ENCODE data around the gene SP3.

The SP3 gene

GRCh38 chr2:173956454-173956853, 8.7 kb downstream of the SP3 start:
- Histone ChIP-seq H3K36me3 (replicated peaks) (peaks cover 47% of the 10 kb centered on the region), H3K9me3 (no peaks in the 10 kb centered on the region), H3K4me3 (no peak overlapping the region), H3K27me3 (ENCODE audit: low read depth) (no peaks in the 10 kb centered on the region), H3K4me1 (peaks cover 37% of the 10 kb centered on the region)
- DNase-seq (ENCODE audit: low spot score in 2 of 2): peak in 1 of 2 experiments; percentile 86
- in situ Hi-C loops (cut with MboI; ENCODE audit: low sequenced_read_pairs): no loop called here

DNA sequence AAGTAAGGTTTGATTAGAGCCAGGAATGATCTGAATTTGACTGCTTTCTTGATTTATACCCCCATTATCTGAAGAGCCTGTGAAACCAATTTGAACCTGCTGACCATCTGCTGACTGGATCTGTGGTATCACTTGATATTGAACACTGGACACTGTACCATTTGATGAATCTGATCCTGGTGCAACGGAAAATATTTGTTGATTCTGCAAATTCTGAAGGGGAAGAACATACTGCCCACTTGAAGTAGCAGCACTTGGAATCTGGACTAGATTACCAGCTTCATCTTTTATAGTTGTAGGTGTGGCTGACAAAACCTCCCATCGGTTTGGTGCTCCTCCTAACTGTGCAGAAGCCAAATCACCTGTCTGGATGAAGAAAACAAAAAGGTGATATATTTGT, 9.3 kb downstream of the SP3 start:
- Histone ChIP-seq H3K4me1 (peaks cover 37% of the 10 kb centered on the region), H3K36me3 (replicated peaks) (peaks cover 44% of the 10 kb centered on the region), H3K4me3 (no peak overlapping the region), H3K27me3 (ENCODE audit: low read depth) (no peaks in the 10 kb centered on the region), H3K9me3 (no peaks in the 10 kb centered on the region)
- in situ Hi-C loops (cut with MboI; ENCODE audit: low sequenced_read_pairs): no loop called here
- no peak for DNase-seq (ENCODE audit: low spot score in 2 of 2)

DNA sequence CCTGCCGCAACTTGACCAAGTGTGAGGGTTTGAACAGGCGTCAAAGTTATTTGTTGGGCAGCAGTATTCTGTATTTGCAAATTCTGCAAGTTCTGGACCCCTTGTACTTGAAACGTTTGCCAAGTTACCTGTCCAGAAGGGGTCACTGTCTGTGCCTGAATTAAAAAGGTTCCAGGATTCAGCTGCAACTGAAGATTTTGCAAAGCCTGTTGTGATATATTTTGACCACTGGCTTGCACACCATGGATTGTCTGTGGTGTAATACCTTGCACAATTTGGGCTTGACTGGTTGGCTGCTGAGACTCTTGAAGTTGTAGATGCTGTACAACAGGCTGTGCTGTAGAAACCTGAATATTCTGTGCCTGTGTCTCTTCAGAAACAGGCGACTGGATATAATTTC, 10.2 kb downstream of the SP3 start:
- in situ Hi-C loops (cut with MboI; ENCODE audit: low sequenced_read_pairs): no loop called here
- Histone ChIP-seq H3K27me3 (ENCODE audit: low read depth) (no peaks in the 10 kb centered on the region), H3K4me1 (peaks cover 37% of the 10 kb centered on the region), H3K9me3 (no peaks in the 10 kb centered on the region), H3K36me3 (replicated peaks) (peaks cover 40% of the 10 kb centered on the region), H3K4me3 (no peak overlapping the region)
- DNase-seq (ENCODE audit: low spot score in 2 of 2): no peak

GRCh38 chr2:173953047-173953424, 12.1 kb downstream of the SP3 start:
- DNase-seq (ENCODE audit: low spot score in 2 of 2): no peak
- Histone ChIP-seq H3K27me3 (ENCODE audit: low read depth) (no peaks in the 10 kb centered on the region), H3K4me1 (peaks cover 26% of the 10 kb centered on the region), H3K36me3 (replicated peaks) (peaks cover 38% of the 10 kb centered on the region), H3K4me3 (no peak overlapping the region), H3K9me3 (no peaks in the 10 kb centered on the region)
- in situ Hi-C loops (cut with MboI; ENCODE audit: low sequenced_read_pairs): no loop called here

GRCh38 chr2:173952267-173953046, 12.7 kb downstream of the SP3 start:
- Histone ChIP-seq H3K27me3 (ENCODE audit: low read depth) (no peaks in the 10 kb centered on the region), H3K36me3 (replicated peaks) (peaks cover 38% of the 10 kb centered on the region), H3K4me1 (peaks cover 26% of the 10 kb centered on the region), H3K4me3 (no peak overlapping the region), H3K9me3 (no peaks in the 10 kb centered on the region)
- in situ Hi-C loops (cut with MboI; ENCODE audit: low sequenced_read_pairs): no loop called here
- no peak for DNase-seq (ENCODE audit: low spot score in 2 of 2)

GRCh38 chr2:173948842-173949241, 16.3 kb downstream of the SP3 start:
- no peak for DNase-seq (ENCODE audit: low spot score in 2 of 2)
- H3K9me3 ChIP-seq: no peaks in the 10 kb centered on the region
- no peak overlapping the region for H3K4me3 ChIP-seq
- H3K4me1 ChIP-seq: peaks cover 14% of the 10 kb centered on the region
- in situ Hi-C loops (cut with MboI; ENCODE audit: low sequenced_read_pairs): no loop called here
- H3K36me3 ChIP-seq (replicated peaks): peaks cover 20% of the 10 kb centered on the region
- H3K27me3 ChIP-seq (ENCODE audit: low read depth): no peaks in the 10 kb centered on the region

DNA sequence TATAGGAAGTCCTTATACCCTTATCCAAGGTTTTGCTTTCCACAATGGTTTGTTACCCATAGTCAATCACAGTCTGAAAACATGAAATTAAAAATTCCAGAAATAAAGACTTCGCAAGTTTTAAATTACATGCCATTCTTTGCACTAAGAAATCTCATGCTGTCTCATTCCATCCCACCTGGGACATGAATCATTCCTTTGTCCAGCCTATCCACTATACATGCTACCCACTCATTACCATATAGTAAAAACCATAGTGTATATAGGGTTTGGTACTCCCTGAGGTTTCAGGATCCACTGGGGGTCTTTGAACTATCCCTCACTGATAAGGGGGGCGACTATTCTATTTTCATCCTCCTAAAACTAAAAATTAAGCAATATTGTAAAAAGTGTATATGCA, 17.0 kb downstream of the SP3 start:
- H3K36me3 ChIP-seq (replicated peaks): peaks cover 15% of the 10 kb centered on the region
- no peak overlapping the region for H3K4me3 ChIP-seq
- H3K9me3 ChIP-seq: no peaks in the 10 kb centered on the region
- H3K4me1 ChIP-seq: peaks cover 14% of the 10 kb centered on the region
- no peaks in the 10 kb centered on the region for H3K27me3 ChIP-seq (ENCODE audit: low read depth)
- in situ Hi-C loops (cut with MboI; ENCODE audit: low sequenced_read_pairs): no loop called here
- no peak for DNase-seq (ENCODE audit: low spot score in 2 of 2)

DNA sequence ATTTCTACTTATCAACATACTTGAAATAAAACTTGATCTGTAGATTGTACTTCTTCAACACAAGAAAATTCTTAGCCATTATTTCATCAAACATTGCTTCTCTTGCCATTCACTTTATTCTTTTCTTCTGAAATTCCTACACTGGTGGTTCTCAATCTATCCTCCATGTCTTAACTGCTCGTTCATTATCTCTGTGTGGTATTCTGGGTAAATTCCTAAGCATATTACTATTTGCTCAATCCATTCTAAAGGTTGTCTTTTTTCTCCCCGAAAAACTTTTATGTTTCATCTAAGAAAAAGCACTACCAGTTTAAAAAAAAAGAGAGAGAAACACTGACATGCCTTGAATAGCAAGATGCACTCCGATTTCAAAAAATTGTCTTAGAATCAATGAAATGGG, 18.0 kb downstream of the SP3 start:
- in situ Hi-C loops (cut with MboI; ENCODE audit: low sequenced_read_pairs): no loop called here
- Histone ChIP-seq H3K4me3 (no peak overlapping the region), H3K4me1 (peaks cover 14% of the 10 kb centered on the region), H3K27me3 (ENCODE audit: low read depth) (no peaks in the 10 kb centered on the region), H3K9me3 (no peaks in the 10 kb centered on the region), H3K36me3 (replicated peaks) (peaks cover 8% of the 10 kb centered on the region; the same call in 1 of the 2 replicates)
- no peak for DNase-seq (ENCODE audit: low spot score in 2 of 2)

DNA sequence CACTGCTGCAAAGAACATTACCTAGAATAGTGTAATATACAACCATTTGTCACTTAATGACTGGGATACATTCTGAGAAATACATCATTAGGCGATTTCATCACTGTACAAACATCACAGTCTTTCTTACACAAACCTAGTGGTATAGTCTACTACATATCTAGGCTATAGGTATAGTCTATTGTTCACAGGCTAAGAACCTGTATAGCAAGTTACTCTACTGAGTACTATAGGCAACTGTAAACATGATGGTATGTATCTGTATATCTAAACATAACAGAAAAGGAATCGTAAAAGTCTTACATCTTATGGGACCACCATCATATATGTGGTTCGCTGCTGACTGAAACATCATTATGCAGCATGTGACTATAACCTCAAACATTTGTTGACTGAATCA, 21.4 kb downstream of the SP3 start:
- H3K27me3 ChIP-seq (ENCODE audit: low read depth): no peaks in the 10 kb centered on the region
- no peak for DNase-seq (ENCODE audit: low spot score in 2 of 2)
- peaks cover 5% of the 10 kb centered on the region; the same call in 1 of the 2 replicates for H3K36me3 ChIP-seq (replicated peaks)
- H3K9me3 ChIP-seq: no peaks in the 10 kb centered on the region
- H3K4me3 ChIP-seq: no peak overlapping the region
- H3K4me1 ChIP-seq: peaks cover 16% of the 10 kb centered on the region
- in situ Hi-C loops (cut with MboI; ENCODE audit: low sequenced_read_pairs): no loop called here

DNA sequence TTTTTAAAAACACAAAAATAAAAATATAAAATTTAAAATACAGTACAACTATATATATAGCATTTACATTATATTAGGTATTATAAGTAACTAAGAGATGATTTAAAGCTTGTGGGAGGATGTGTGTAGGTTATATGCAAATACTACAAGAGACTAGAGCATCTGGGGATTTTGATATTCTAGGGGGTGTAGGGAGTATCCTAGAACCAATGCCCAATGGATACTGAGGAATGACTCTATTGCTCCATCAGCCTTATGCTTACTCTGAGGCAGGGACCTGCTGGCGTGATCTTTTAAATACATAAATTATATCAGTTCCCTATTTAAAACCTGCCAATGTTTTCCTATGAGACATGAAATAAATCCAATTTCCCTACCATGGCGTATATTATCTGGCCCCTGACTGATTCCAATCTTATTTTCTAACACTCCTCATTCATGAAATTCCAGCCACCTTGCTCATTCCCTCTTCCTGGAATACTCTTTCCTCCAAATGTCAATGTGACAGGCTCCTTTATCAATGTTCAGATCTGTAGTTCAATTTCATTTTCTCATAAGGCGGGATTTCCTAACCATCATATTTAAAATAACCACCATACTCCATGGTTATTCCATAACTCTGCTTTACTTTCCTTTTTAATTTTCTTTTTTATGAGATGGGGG, 22.2 kb downstream of the SP3 start:
- DNase-seq (ENCODE audit: low spot score in 2 of 2): no peak
- Histone ChIP-seq H3K4me1 (peaks cover 15% of the 10 kb centered on the region), H3K4me3 (no peak overlapping the region), H3K36me3 (replicated peaks) (peaks cover 5% of the 10 kb centered on the region; the same call in 1 of the 2 replicates), H3K9me3 (no peaks in the 10 kb centered on the region), H3K27me3 (ENCODE audit: low read depth) (no peaks in the 10 kb centered on the region)
- in situ Hi-C loops (cut with MboI; ENCODE audit: low sequenced_read_pairs): no loop called here

DNA sequence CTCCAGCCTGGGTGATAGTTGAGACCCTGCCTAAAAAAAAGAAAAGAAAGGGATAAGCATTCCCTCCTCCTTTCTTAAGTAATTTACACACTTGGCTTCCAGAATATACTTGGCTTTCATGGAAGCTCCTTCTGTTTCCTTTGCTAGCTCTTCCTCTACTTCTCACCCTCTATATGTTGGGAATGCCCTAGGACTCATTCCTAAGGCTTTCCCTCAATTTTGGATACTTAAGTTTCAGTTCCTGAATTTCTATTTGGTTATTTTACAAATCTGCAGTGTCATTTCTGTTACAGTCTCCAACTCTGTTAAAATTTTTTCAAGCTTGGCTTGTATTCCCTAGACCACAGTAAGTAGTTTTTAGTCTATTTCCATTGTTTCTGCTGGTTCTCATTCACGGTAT, 23.6 kb downstream of the SP3 start:
- Histone ChIP-seq H3K4me3 (no peak overlapping the region), H3K4me1 (peaks cover 15% of the 10 kb centered on the region), H3K27me3 (ENCODE audit: low read depth) (no peaks in the 10 kb centered on the region), H3K36me3 (replicated peaks) (no peaks in the 10 kb centered on the region; the same call in 1 of the 2 replicates), H3K9me3 (no peaks in the 10 kb centered on the region)
- DNase-seq (ENCODE audit: low spot score in 2 of 2): no peak
- in situ Hi-C loops (cut with MboI; ENCODE audit: low sequenced_read_pairs): no loop called here

DNA sequence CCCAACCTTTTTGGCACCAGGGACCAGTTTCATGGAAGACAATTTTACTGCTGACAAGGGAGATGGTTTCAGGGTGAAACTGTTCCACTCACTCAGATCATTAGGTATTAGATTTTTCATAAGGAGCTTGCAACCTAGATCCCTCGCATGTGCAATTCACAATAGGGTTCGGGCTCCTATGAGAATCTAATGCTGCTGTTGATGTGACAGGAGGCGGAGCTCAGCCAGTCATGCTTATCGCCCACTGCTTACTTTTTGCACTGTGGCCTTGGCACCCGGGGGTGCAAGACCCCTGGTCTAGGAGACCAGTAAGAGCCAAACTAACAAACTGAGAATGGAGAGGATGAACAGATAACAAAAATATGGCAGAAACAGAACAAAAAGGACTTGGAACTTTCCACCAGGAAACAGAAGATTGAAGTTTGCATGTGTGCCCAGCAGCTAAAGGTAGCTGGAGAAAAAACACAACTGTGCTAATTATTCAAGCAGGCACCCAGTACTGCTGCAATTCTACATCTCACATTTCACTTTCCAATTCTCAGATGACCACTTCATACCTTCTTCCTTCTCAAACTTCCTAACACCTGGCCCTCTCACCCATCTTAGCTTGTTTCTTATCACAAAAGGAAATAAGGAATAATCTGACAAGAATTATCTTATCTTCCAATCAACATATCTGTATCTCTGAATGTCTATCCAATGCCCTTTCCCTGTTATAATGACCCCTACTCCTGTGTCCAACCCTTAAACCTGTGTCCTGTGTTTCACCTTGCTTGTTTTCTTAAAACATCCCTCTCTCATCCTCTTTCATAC, 24.8 kb downstream of the SP3 start:
- DNase-seq (ENCODE audit: low spot score in 2 of 2): no peak
- in situ Hi-C loops (cut with MboI; ENCODE audit: low sequenced_read_pairs): no loop called here
- Histone ChIP-seq H3K4me3 (no peak overlapping the region), H3K9me3 (no peaks in the 10 kb centered on the region), H3K36me3 (replicated peaks) (no peaks in the 10 kb centered on the region; the same call in 1 of the 2 replicates), H3K27me3 (ENCODE audit: low read depth) (no peaks in the 10 kb centered on the region), H3K4me1 (peaks cover 25% of the 10 kb centered on the region)

DNA sequence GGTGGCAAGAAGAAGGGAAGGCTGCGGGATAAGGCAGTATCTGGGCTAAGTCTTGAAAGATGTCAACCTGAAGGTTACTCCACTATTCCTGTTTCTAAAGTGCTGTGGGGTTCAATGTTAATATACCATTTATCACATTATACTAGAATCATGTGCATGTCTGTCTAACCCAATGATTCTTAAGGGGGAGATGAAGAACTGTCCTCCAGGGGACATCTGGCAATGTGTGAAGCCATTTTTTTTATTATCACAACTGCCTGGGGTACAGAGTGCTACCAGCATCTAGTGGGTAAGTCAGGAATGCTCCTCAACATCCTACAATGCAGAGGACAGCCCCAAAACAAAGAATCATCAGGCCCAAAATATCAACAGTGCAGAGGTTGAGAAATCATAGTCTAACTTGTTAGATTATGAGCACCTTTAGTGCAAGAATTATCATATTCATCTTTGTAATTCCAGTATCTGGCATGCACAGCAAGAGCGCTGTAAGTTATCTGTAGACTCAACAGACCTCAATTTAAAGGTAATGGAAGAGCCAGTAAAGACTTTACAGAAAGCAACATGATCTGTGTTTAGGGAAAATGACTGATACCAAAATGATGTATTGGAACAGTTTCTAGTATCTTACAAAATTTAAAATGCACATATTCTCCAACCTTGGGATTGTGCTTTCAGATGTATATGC, 26.3 kb downstream of the SP3 start:
- in situ Hi-C loops (cut with MboI; ENCODE audit: low sequenced_read_pairs): no loop called here
- H3K27me3 ChIP-seq (ENCODE audit: low read depth): no peaks in the 10 kb centered on the region
- H3K4me1 ChIP-seq: peaks cover 34% of the 10 kb centered on the region
- no peak overlapping the region for H3K4me3 ChIP-seq
- DNase-seq (ENCODE audit: low spot score in 2 of 2): no peak
- H3K36me3 ChIP-seq (replicated peaks): no peaks in the 10 kb centered on the region; the same call in 1 of the 2 replicates
- no peaks in the 10 kb centered on the region for H3K9me3 ChIP-seq
